ENCODE results near the gene POLN. TPM values are rescaled to one million over a fixed set of nuclear protein-coding genes. Genes with fewer than 3 reads are reported as not detected.

POLN gene
- polyA plus RNA-seq, 2 of the 4 experiments (the other 2 are of a cell fraction) = 2.4 to 2.9 TPM

DNA sequence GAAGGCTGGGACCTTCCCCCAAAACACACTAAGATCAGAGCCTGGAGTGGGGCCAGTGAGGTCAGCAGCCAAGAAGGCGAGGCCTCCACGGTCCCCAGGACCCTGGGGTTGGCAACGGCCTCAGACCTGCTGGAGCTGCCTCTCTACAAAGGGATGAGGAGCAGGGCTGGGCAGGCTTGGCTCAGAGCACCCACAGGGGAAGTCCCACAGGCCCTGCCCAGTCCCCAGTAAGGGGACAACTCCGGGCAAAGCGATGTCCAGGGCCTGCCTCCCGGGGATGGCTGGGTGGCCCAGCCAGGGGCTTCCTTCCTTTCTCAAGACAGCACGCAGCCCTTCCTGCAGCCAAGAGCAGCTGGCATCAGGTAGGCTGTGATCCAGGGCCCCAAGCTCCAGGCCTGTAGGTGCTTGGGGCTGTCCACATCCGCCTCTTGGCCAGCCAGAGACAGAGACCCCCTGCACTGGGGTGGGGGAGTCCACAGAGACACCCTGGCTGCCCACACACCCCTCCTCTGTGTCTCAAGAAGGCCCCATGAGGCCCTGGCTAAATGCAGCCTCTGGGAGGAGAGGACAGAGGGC is 14.3 kb upstream of the POLN start:
- no peak overlapping the region for H3K4me2 ChIP-seq
- no peak for FAIRE-seq
- ChIA-PET POLR2A (no interaction called here), CTCF (interaction anchor here (1.1 kb wide), 3 partner anchors 34 to 131 kb away, joined by 3 read pairs; no protein-coding TSS in a partner anchor)
- H3K9me3 ChIP-seq = no peaks in the 10 kb centered on the region
- H3K4me1 ChIP-seq = peaks cover 6% of the 10 kb centered on the region; the same call in 1 of the 3 replicates
- no peak overlapping the region; a peak in 1 of 6 replicates for H3K27ac ChIP-seq
- TF ChIP-seq POLR2AphosphoS2 (conservative IDR thresholded peaks at IDR 0.05; ENCODE audit: low read length) = no peak
- TF ChIP-seq RARB (CRISPR knock-in tag; IDR thresholded peaks at IDR 0.05) = no peak
- no peak for TF ChIP-seq ZNF302 (CRISPR knock-in tag; IDR thresholded peaks at IDR 0.05)
- no peak for TF ChIP-seq ZFP36 (IDR thresholded peaks at IDR 0.05; ENCODE audit: borderline replicate concordance, partially characterized antibody)
- TF ChIP-seq ESRRA (IDR thresholded peaks at IDR 0.05; ENCODE audit: borderline replicate concordance, low read length) = no peak
- no peak for TF ChIP-seq KDM5A (IDR thresholded peaks at IDR 0.05)
- TF ChIP-seq KDM1A (IDR thresholded peaks at IDR 0.05; ENCODE audit: low read depth) = no peak
- no peak for TF ChIP-seq JUN (IDR thresholded peaks at IDR 0.05)
- no peak for TF ChIP-seq HEYL (CRISPR knock-in tag; IDR thresholded peaks at IDR 0.05)
- TF ChIP-seq, protein P1, sequence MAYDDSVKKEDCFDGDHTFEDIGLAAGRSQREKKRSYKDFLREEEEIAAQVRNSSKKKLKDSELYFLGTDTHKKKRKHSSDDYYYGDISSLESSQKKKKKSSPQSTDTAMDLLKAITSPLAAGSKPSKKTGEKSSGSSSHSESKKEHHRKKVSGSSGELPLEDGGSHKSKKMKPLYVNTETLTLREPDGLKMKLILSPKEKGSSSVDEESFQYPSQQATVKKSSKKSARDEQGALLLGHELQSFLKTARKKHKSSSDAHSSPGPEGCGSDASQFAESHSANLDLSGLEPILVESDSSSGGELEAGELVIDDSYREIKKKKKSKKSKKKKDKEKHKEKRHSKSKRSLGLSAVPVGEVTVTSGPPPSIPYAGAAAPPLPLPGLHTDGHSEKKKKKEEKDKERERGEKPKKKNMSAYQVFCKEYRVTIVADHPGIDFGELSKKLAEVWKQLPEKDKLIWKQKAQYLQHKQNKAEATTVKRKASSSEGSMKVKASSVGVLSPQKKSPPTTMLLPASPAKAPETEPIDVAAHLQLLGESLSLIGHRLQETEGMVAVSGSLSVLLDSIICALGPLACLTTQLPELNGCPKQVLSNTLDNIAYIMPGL (CRISPR knock-in tag; IDR thresholded peaks at IDR 0.05; ENCODE audit: borderline replicate concordance) = no peak
- TF ChIP-seq TP53 (CRISPR knock-in tag; IDR thresholded peaks at IDR 0.05) = no peak
- TF ChIP-seq JUNB (IDR thresholded peaks at IDR 0.05) = no peak
- no peak for TF ChIP-seq MYC (IDR thresholded peaks at IDR 0.05; ENCODE audit: borderline replicate concordance, low read length)
- DNase-seq (ENCODE audit: low read depth in 1 of 2, low spot score in 1 of 2) = no peak
- ATAC-seq = no peak
- no peak overlapping the region for H3K4me3 ChIP-seq
- 90% methylated on average over 2 of the region's 8 CpGs for WGBS (ENCODE audit: missing lambda C conversion rate)

DNA sequence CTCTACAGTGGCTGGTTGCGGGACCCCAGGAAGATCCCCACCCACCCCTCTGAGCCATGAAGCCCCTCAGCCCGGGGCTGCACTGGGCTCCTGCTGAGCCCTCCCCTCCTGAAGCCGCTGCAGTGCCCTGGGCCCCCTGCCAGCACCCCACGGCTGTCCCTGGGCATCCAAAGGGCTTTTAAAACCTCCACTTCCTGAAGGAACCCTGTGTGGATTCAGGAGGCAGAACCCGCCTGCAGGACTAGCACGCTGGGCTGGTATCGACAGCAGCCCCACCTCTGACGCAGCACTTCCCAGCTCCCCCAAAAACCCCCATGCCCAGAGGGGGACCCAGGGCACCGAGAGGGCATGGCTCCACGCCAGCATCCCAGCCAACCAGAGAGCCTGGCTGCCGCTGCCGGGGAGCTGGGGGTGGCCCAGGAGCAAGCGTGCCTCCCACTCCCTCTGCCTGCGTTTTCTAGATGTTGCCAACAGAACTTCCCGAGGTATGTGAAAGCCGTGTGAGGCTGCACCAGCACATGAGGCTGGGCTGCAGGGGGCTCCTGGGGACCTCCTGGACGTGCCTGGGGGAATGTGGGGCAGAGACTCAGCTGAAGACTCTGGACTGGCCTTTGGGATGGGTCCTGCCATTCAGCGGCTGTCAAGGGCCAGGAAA is 13.7 kb upstream of the POLN start:
- no peak overlapping the region for H3K27ac ChIP-seq
- FAIRE-seq = no peak

More for the DNA sequence above, 13.7 kb upstream of the POLN start:
- ATAC-seq = no peak
- WGBS (ENCODE audit: missing lambda C conversion rate) = 100% methylated on average over 5 of the region's 18 CpGs
- TF ChIP-seq, protein P2, sequence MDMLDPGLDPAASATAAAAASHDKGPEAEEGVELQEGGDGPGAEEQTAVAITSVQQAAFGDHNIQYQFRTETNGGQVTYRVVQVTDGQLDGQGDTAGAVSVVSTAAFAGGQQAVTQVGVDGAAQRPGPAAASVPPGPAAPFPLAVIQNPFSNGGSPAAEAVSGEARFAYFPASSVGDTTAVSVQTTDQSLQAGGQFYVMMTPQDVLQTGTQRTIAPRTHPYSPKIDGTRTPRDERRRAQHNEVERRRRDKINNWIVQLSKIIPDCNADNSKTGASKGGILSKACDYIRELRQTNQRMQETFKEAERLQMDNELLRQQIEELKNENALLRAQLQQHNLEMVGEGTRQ (IDR thresholded peaks at IDR 0.05) = no peak
- TF ChIP-seq MAFK (IDR thresholded peaks at IDR 0.05; ENCODE audit: partially characterized antibody) (no peak), PHF8 (IDR thresholded peaks at IDR 0.05; ENCODE audit: borderline replicate concordance, low read depth) (no peak), JUN (IDR thresholded peaks at IDR 0.05) (no peak), FOSL2 (IDR thresholded peaks at IDR 0.05) (no peak), FOSL2 (CRISPR knock-in tag; IDR thresholded peaks at IDR 0.05) (no peak), NPAS2 (CRISPR knock-in tag; IDR thresholded peaks at IDR 0.05; ENCODE audit: borderline replicate concordance) (no peak), CHD2 (IDR thresholded peaks at IDR 0.05; ENCODE audit: low read length, partially characterized antibody) (no peak), KDM5A (IDR thresholded peaks at IDR 0.05) (no peak), SMC3 (IDR thresholded peaks at IDR 0.05) (no peak), ZSCAN20 (CRISPR knock-in tag; IDR thresholded peaks at IDR 0.05) (no peak), GATA3 (IDR thresholded peaks at IDR 0.05; ENCODE audit: borderline replicate concordance) (no peak), HOXA7 (CRISPR knock-in tag; IDR thresholded peaks at IDR 0.05) (no peak)
- TF ChIP-seq, protein P3, sequence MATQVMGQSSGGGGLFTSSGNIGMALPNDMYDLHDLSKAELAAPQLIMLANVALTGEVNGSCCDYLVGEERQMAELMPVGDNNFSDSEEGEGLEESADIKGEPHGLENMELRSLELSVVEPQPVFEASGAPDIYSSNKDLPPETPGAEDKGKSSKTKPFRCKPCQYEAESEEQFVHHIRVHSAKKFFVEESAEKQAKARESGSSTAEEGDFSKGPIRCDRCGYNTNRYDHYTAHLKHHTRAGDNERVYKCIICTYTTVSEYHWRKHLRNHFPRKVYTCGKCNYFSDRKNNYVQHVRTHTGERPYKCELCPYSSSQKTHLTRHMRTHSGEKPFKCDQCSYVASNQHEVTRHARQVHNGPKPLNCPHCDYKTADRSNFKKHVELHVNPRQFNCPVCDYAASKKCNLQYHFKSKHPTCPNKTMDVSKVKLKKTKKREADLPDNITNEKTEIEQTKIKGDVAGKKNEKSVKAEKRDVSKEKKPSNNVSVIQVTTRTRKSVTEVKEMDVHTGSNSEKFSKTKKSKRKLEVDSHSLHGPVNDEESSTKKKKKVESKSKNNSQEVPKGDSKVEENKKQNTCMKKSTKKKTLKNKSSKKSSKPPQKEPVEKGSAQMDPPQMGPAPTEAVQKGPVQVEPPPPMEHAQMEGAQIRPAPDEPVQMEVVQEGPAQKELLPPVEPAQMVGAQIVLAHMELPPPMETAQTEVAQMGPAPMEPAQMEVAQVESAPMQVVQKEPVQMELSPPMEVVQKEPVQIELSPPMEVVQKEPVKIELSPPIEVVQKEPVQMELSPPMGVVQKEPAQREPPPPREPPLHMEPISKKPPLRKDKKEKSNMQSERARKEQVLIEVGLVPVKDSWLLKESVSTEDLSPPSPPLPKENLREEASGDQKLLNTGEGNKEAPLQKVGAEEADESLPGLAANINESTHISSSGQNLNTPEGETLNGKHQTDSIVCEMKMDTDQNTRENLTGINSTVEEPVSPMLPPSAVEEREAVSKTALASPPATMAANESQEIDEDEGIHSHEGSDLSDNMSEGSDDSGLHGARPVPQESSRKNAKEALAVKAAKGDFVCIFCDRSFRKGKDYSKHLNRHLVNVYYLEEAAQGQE (IDR thresholded peaks at IDR 0.05) = no peak
- TF ChIP-seq, protein P4, sequence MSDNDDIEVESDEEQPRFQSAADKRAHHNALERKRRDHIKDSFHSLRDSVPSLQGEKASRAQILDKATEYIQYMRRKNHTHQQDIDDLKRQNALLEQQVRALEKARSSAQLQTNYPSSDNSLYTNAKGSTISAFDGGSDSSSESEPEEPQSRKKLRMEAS (IDR thresholded peaks at IDR 0.05) = no peak
- TF ChIP-seq, protein P1 (CRISPR knock-in tag; IDR thresholded peaks at IDR 0.05; ENCODE audit: borderline replicate concordance) = no peak
- Histone ChIP-seq H3K4me3 (no peak overlapping the region), H3K9me3 (no peaks in the 10 kb centered on the region), H3K4me1 (peaks cover 6% of the 10 kb centered on the region; the same call in 1 of the 3 replicates), H3K4me2 (no peak overlapping the region)
- CTCF ChIA-PET = interaction anchor here (1.1 kb wide), 2 partner anchors 34 to 36 kb away, joined by 3 read pairs; no protein-coding TSS in a partner anchor
- POLR2A ChIA-PET = no interaction called here
- no peak for DNase-seq (ENCODE audit: low read depth in 1 of 2, low spot score in 1 of 2)
